Liver (tissue), 9 donors: Measurements from ENCODE around the gene IGF2. TPM values are rescaled to one million over a fixed set of nuclear protein-coding genes. Genes with fewer than 3 reads are reported as not detected.

Experiments used
- DNase-seq: peaks from one replicate; pipeline ENCODE4 v3.0.0-alpha.2; 2017; ENCODE audit warnings: low spot score
- H3K27ac ChIP-seq, 2 donors: one replicate each; pipeline ENCODE4 v1.7.0; 2013; ENCODE audit warnings: inconsistent platforms in 2 of 2, low read length in 2 of 2, control low read depth in 1 of 2, low read depth in 1 of 2, mild to moderate bottlenecking in 1 of 2
- H3K27me3 ChIP-seq, 4 donors: one replicate each; pipeline versions ENCODE4 v1.6.1 to v1.7.0; 2013; ENCODE audit warnings: low read length in 3 of 4, inconsistent platforms in 1 of 4, mild to moderate bottlenecking in 1 of 4, moderate library complexity in 1 of 4; ENCODE audit not compliant: control insufficient read depth in 4 of 4, insufficient read depth in 4 of 4
- H3K36me3 ChIP-seq, 4 donors: one replicate each; pipeline versions ENCODE4 v1.6.1 to v1.7.0; 2013; ENCODE audit warnings: low read length in 3 of 4, mild to moderate bottlenecking in 3 of 4, low read depth in 1 of 4, moderate library complexity in 1 of 4; ENCODE audit not compliant: control insufficient read depth in 4 of 4, insufficient read depth in 3 of 4
- H3K4me1 ChIP-seq, 4 donors: one replicate each; pipeline versions ENCODE4 v1.6.1 to v1.7.0; 2013; ENCODE audit warnings: low read length in 3 of 4, mild to moderate bottlenecking in 3 of 4, moderate library complexity in 1 of 4; ENCODE audit not compliant: control insufficient read depth in 4 of 4, insufficient read depth in 4 of 4
- H3K4me3 ChIP-seq, 3 donors: one replicate each; pipeline versions ENCODE4 v1.6.1 to v1.7.0; 2013; ENCODE audit warnings: low read length in 3 of 3, control low read depth in 1 of 3, low read depth in 1 of 3, mild to moderate bottlenecking in 1 of 3
- H3K9ac ChIP-seq, 2 donors: one replicate each; pipeline ENCODE4 v1.7.0; 2013; ENCODE audit warnings: low read length in 2 of 2, mild to moderate bottlenecking in 2 of 2, moderate library complexity in 2 of 2, control low read depth in 1 of 2, low read depth in 1 of 2
- H3K9me3 ChIP-seq, 4 donors: one replicate each; pipeline versions ENCODE4 v1.6.1 to v1.7.0; 2013; ENCODE audit warnings: low read length in 3 of 4; ENCODE audit not compliant: control insufficient read depth in 4 of 4
- ATF3 ChIP-seq: IDR thresholded peaks from 2 replicates; pipeline ENCODE4 v1.6.1; 2016; ENCODE audit warnings: antibody characterized with exemption
- CTCF ChIP-seq: fragments of 150-350 bp; IDR thresholded peaks from 2 replicates; pipeline ENCODE4 v1.5.1; 2017; ENCODE audit warnings: improper control_type of control experiment, low read depth, low read length; ENCODE audit not compliant: missing input control
- EGR1 ChIP-seq, 2 donors: IDR thresholded peaks; 2 replicates each; pipeline ENCODE4 v1.6.1; 2016 to 2018; ENCODE audit warnings: antibody characterized with exemption in 2 of 2, low read depth in 2 of 2
- FOXA1 ChIP-seq: IDR thresholded peaks from 2 replicates; pipeline ENCODE4 v1.6.1; 2016; ENCODE audit warnings: antibody characterized with exemption
- FOXA2 ChIP-seq: IDR thresholded peaks from 2 replicates; pipeline ENCODE4 v1.6.1; 2016; ENCODE audit warnings: antibody characterized with exemption
- GABPA ChIP-seq, 2 donors: IDR thresholded peaks in 1 of 2; conservative IDR thresholded peaks in 1 of 2; 2 replicates each; pipeline ENCODE4 v1.6.1; 2016; ENCODE audit warnings: antibody characterized with exemption in 2 of 2, mild to moderate bottlenecking in 1 of 2, moderate library complexity in 1 of 2
- HNF4A ChIP-seq, 2 donors: conservative IDR thresholded peaks; 2 replicates each; pipeline ENCODE4 v1.6.1; 2016; ENCODE audit warnings: antibody characterized with exemption in 2 of 2, mild to moderate bottlenecking in 2 of 2
- HNF4G ChIP-seq: IDR thresholded peaks from 2 replicates; pipeline ENCODE4 v1.6.1; 2016; ENCODE audit warnings: antibody characterized with exemption
- JUND ChIP-seq, 2 donors: IDR thresholded peaks; 2 replicates each; pipeline ENCODE4 v1.6.1; 2016; ENCODE audit warnings: antibody characterized with exemption in 2 of 2
- MAX ChIP-seq: IDR thresholded peaks from 2 replicates; pipeline ENCODE4 v1.6.1; 2016; ENCODE audit warnings: antibody characterized with exemption
- NR2F2 ChIP-seq: IDR thresholded peaks from 2 replicates; pipeline ENCODE4 v1.6.1; 2016; ENCODE audit warnings: antibody characterized with exemption
- RAD21 ChIP-seq, 2 donors: IDR thresholded peaks; 2 replicates each; pipeline ENCODE4 v1.6.1; 2016; ENCODE audit warnings: antibody characterized with exemption in 2 of 2, mild to moderate bottlenecking in 2 of 2
- REST ChIP-seq: IDR thresholded peaks from 2 replicates; pipeline ENCODE4 v1.6.1; 2016; ENCODE audit warnings: antibody characterized with exemption, mild to moderate bottlenecking
- RXRA ChIP-seq, 2 donors: IDR thresholded peaks; 2 replicates each; pipeline ENCODE4 v1.6.1; 2017 to 2018; ENCODE audit warnings: antibody characterized with exemption in 2 of 2, mild to moderate bottlenecking in 1 of 2
- SP1 ChIP-seq: IDR thresholded peaks from 2 replicates; pipeline ENCODE4 v1.6.1; 2018; ENCODE audit warnings: antibody characterized with exemption, mild to moderate bottlenecking
- TAF1 ChIP-seq: conservative IDR thresholded peaks from 2 replicates; pipeline ENCODE4 v1.6.1; 2016; ENCODE audit warnings: antibody characterized with exemption, mild to moderate bottlenecking
- YY1 ChIP-seq: IDR thresholded peaks from 2 replicates; pipeline ENCODE4 v1.6.1; 2016; ENCODE audit warnings: antibody characterized with exemption, mild to moderate bottlenecking
- ZBTB33 ChIP-seq: IDR thresholded peaks from 2 replicates; pipeline ENCODE4 v1.6.1; 2016; ENCODE audit warnings: antibody characterized with exemption
- WGBS: extraction: QIAGEN DNeasy Blood & Tissue Kit; methylation state at CpG from one replicate; pipeline ENCODE4 v1.1.7; 2013; 5-methylcytosine and 5-hydroxymethylcytosine counted together
- polyA plus RNA-seq, 2 donors: library from polyadenylated mRNA; stranded (reverse) in 1 of 2; unstranded in 1 of 2; fragments of 200-250 nt in 1 of 2; fragments of >200 nt in 1 of 2; fragmentation: Nextera tagmentation in 1 of 2; extraction: Ambion mirVana in 1 of 2; gene quantifications; one replicate each; pipeline versions ENCODE4 v1.2.1 to v1.2.3, GENCODE V29; 2013 to 2015
- total RNA-seq, 2 donors: library from RNA; depleted of rRNA; stranded (reverse); fragments of >200 nt; gene quantifications; one replicate each; pipeline ENCODE4 v1.2.3, GENCODE V29; 2014
- donor health status: healthy.
- donor health status: healthy.
- donor health status: healthy.
- donor health status: healthy.
- donor health status: healthy.

Gene IGF2
- total and polyA plus RNA-seq, 4 donors, result 70.5 to 1,440 (median 192) TPM

- H3K4me3 ChIP-seq, result peak overlapping the region; percentile 37 to 74 (median 53)
- 28% methylated on average over 29 of the region's 29 CpGs for WGBS
- no peak for DNase-seq
- H3K27ac ChIP-seq, result peak overlapping the region; percentile 76 to 81
- H3K27me3 ChIP-seq, result no peaks in the 10 kb centered on the region
- H3K9ac ChIP-seq, result peak overlapping the region; percentile 1 to 92
- peaks cover 12 to 88% (median 69%) of the 10 kb centered on the region in 4 donors for H3K4me1 ChIP-seq
- no peaks in the 10 kb centered on the region for H3K9me3 ChIP-seq
- no peak for TF ChIP-seq FOXA2
- TF ChIP-seq REST, result no peak
- no peak for TF ChIP-seq JUND (IDR thresholded peaks at IDR 0.05)
- no peak for TF ChIP-seq ZBTB33
- TF ChIP-seq EGR1 (IDR thresholded peaks at IDR 0.05; ENCODE audit: low read depth in 2 of 2), result no peak
- peaks cover 0 to 2% (median 0%) of the 10 kb centered on the region in 4 donors for H3K36me3 ChIP-seq
Observed at GRCh38 chr11:2155511-2155910, 16.3 kb upstream of the IGF2 start.

- Histone ChIP-seq H3K9me3 (no peaks in the 10 kb centered on the region), H3K9ac (peak overlapping the region in 1 of 2 donors; percentile 92), H3K27me3 (no peaks in the 10 kb centered on the region), H3K4me3 (peak overlapping the region in 1 of 3 donors; percentile 74), H3K27ac (peak overlapping the region; percentile 76 to 81), H3K4me1 (peaks cover 12 to 88% (median 71%) of the 10 kb centered on the region in 4 donors), H3K36me3 (peaks cover 0 to 2% (median 0%) of the 10 kb centered on the region in 4 donors)
- 62% methylated on average over 17 of the region's 17 CpGs for WGBS
- TF ChIP-seq JUND (IDR thresholded peaks at IDR 0.05) (no peak), GABPA (IDR thresholded peaks at IDR 0.05 in 1 of 2, conservative IDR thresholded peaks at IDR 0.05 in 1 of 2) (no peak), CTCF (no peak), SP1 (no peak), EGR1 (IDR thresholded peaks at IDR 0.05; ENCODE audit: low read depth in 2 of 2) (no peak), HNF4A (conservative IDR thresholded peaks at IDR 0.05) (no peak), TAF1 (no peak), YY1 (no peak), RXRA (IDR thresholded peaks at IDR 0.05) (no peak), ZBTB33 (no peak), RAD21 (IDR thresholded peaks at IDR 0.05) (no peak), REST (no peak), NR2F2 (no peak), FOXA2 (no peak), HNF4G (no peak), FOXA1 (no peak), ATF3 (no peak), MAX (no peak)
- DNase-seq, result no peak
Observed at GRCh38 chr11:2154889-2155288, 15.7 kb upstream of the IGF2 start.
